Adipose tissue (tissue), 3 donors: Measurements from ENCODE around the gene DLX2. TPM values are rescaled to one million over a fixed set of nuclear protein-coding genes. Genes with fewer than 3 reads are reported as not detected.
"Not testable (repeated sequence)": the region's sequence is repeated elsewhere in the genome, so short reads cannot be mapped to it uniquely, and the experiment has no call there.

ENCODE experiments used
- H3K27ac ChIP-seq: one replicate; pipeline ENCODE4 v1.5.1; 2013; ENCODE audit warnings: low read depth, low read length
- WGBS, 3 donors: extraction: QIAGEN DNeasy Blood & Tissue Kit; methylation state at CpG; one replicate each; pipeline ENCODE4 v1.1.7; 2013; 5-methylcytosine and 5-hydroxymethylcytosine counted together
- polyA plus RNA-seq, 3 donors: library from polyadenylated mRNA; stranded (reverse); fragments of 200-250 nt; gene quantifications; one replicate each; pipeline ENCODE4 v1.2.3, GENCODE V29; 2013
- donor health status: healthy with polysubstance abuse.
- donor health status: Bipolar disorder and iron deficiency.
- donor health status: healthy.

DLX2 gene
- polyA plus RNA-seq = under 1 TPM in 1 of 3 donors, not detected in 2; 0.03 TPM

- H3K27ac ChIP-seq = no peak within 1 kb of the TSS
- 1 to 2% (median 1%) methylated on average over 73 to 74 of the region's 74 CpGs for WGBS, 3 donors
Observed at GRCh38 chr2:172102391-172103359, at the start of gene DLX2. DLX2 (minus strand) TSS chr2:172102900; CDS start chr2:172102538, 362 bp downstream.

GRCh38 chr2:172147944-172148650 lies 45.4 kb upstream of the DLX2 start:
- no peak overlapping the region for H3K27ac ChIP-seq
- 79 to 80% (median 79%) methylated on average over 11 of the region's 11 CpGs for WGBS, 3 donors

GRCh38 chr2:172143817-172144216 lies 41.1 kb upstream of the DLX2 start:
- H3K27ac ChIP-seq = no peak overlapping the region

GRCh38 chr2:172138727-172139126 lies 36.0 kb upstream of the DLX2 start:
- H3K27ac ChIP-seq = not testable (repeated sequence)
- WGBS, 3 donors = 58 to 81% (median 74%) methylated on average over 1 of the region's 1 CpG

GRCh38 chr2:172137943-172138342 lies 35.2 kb upstream of the DLX2 start:
- WGBS, 3 donors = 82 to 86% (median 82%) methylated on average over 2 of the region's 2 CpGs

GRCh38 chr2:172137109-172137508 lies 34.4 kb upstream of the DLX2 start:
- no peak overlapping the region for H3K27ac ChIP-seq
- WGBS, 3 donors = 68 to 75% (median 72%) methylated on average over 2 of the region's 2 CpGs

More at GRCh38 chr2:172137943-172138342, 35.2 kb upstream of the DLX2 start:
- H3K27ac ChIP-seq = no peak overlapping the region

- 84 to 92% (median 88%) methylated on average over 4 of the region's 4 CpGs for WGBS, 3 donors
Observed at GRCh38 chr2:172135446-172135845, 32.7 kb upstream of the DLX2 start.

GRCh38 chr2:172134270-172134669 lies 31.6 kb upstream of the DLX2 start:
- H3K27ac ChIP-seq = no peak overlapping the region
- 67 to 89% (median 78%) methylated on average over 3 of the region's 3 CpGs for WGBS, 3 donors

More at GRCh38 chr2:172135446-172135845, 32.7 kb upstream of the DLX2 start:
- no peak overlapping the region for H3K27ac ChIP-seq

- WGBS, 3 donors = 85 to 91% (median 88%) methylated on average over 5 of the region's 5 CpGs
Observed at GRCh38 chr2:172131713-172132555, 29.2 kb upstream of the DLX2 start.

GRCh38 chr2:172129404-172129803 lies 26.7 kb upstream of the DLX2 start:
- no peak overlapping the region for H3K27ac ChIP-seq

More at GRCh38 chr2:172131713-172132555, 29.2 kb upstream of the DLX2 start:
- no peak overlapping the region for H3K27ac ChIP-seq

GRCh38 chr2:172128484-172128883 lies 25.8 kb upstream of the DLX2 start:
- no peak overlapping the region for H3K27ac ChIP-seq

- WGBS, 3 donors = 29 to 85% (median 81%) methylated on average over 2 of the region's 2 CpGs
- no peak overlapping the region for H3K27ac ChIP-seq
Observed at GRCh38 chr2:172120118-172120517, 17.4 kb upstream of the DLX2 start.

- H3K27ac ChIP-seq = no peak overlapping the region
Observed at GRCh38 chr2:172119089-172119488, 16.4 kb upstream of the DLX2 start.

GRCh38 chr2:172116107-172116506 lies 13.4 kb upstream of the DLX2 start:
- H3K27ac ChIP-seq = no peak overlapping the region
- 60 to 85% (median 82%) methylated on average over 5 of the region's 5 CpGs for WGBS, 3 donors

- WGBS, 3 donors = 79 to 86% (median 79%) methylated on average over 3 of the region's 3 CpGs
- H3K27ac ChIP-seq = no peak overlapping the region
Observed at GRCh38 chr2:172114579-172114978, 11.9 kb upstream of the DLX2 start.

- WGBS, 3 donors = 80 to 90% (median 89%) methylated on average over 6 of the region's 6 CpGs
- H3K27ac ChIP-seq = not testable (repeated sequence)
Observed at GRCh38 chr2:172114176-172114575, 11.5 kb upstream of the DLX2 start.

GRCh38 chr2:172113617-172114016 lies 10.9 kb upstream of the DLX2 start:
- no peak overlapping the region for H3K27ac ChIP-seq
- WGBS, 3 donors = 23 to 24% (median 24%) methylated on average over 2 of the region's 2 CpGs

- H3K27ac ChIP-seq = no peak overlapping the region
- WGBS, 3 donors = 32 to 55% (median 48%) methylated on average over 31 of the region's 31 CpGs
Observed at GRCh38 chr2:172109988-172110811, 7.5 kb upstream of the DLX2 start.
